GM12878 (cell line): ENCODE data around the gene CA5A. TPM values are rescaled to one million over a fixed set of nuclear protein-coding genes. Genes with fewer than 3 reads are reported as not detected.

Source experiments
- CBX3 ChIP-seq: fragments of 200-600 bp; sonication (generic); IDR thresholded peaks from 2 replicates; pipeline ENCODE4 v1.6.1; 2016; ENCODE audit warnings: low read depth, borderline replicate concordance
- CEBPZ ChIP-seq: fragments of 150-350 bp; IDR thresholded peaks from 2 replicates; pipeline ENCODE4 v1.6.1; 2016; ENCODE audit warnings: low read depth, low read length
- CREM ChIP-seq: IDR thresholded peaks from 2 replicates; pipeline ENCODE4 v1.6.1; 2014; ENCODE audit warnings: antibody characterized with exemption, low read depth
- E2F4 ChIP-seq: IDR thresholded peaks from 2 replicates; pipeline ENCODE4 v1.6.1; 2012; ENCODE audit warnings: low read depth, low read length, improper control_type of control experiment
- FOS ChIP-seq: IDR thresholded peaks from 3 replicates; pipeline ENCODE4 v1.6.1; 2011; ENCODE audit warnings: borderline replicate concordance; ENCODE audit not compliant: insufficient read length; ENCODE audit errors: extremely low read depth
- HCFC1 ChIP-seq: fragments of 150-350 bp; IDR thresholded peaks from 2 replicates; pipeline ENCODE4 v1.6.1; 2014; ENCODE audit warnings: low read length
- HDAC6 ChIP-seq: fragments of 200-600 bp; sonication (generic); IDR thresholded peaks from one replicate; pipeline ENCODE4 v1.8.0; 2017; ENCODE audit warnings: antibody characterized with exemption; ENCODE audit not compliant: unreplicated experiment
- IKZF1 ChIP-seq: fragments of 450-650 bp; conservative IDR thresholded peaks from 2 replicates; pipeline ENCODE4 v1.6.1; 2017; ENCODE audit warnings: antibody characterized with exemption, mild to moderate bottlenecking
- KAT2A ChIP-seq: conservative IDR thresholded peaks from 2 replicates; pipeline ENCODE4 v1.6.1; 2011; ENCODE audit warnings: low read depth, low read length; ENCODE audit not compliant: control insufficient read depth
- MXI1 ChIP-seq: fragments of 150-350 bp; IDR thresholded peaks from 2 replicates; pipeline ENCODE4 v1.6.1; 2011; ENCODE audit warnings: low read depth, mild to moderate bottlenecking, inconsistent platforms, low read length, improper control_type of control experiment
- NFXL1 ChIP-seq: fragments of 450-650 bp; IDR thresholded peaks from 2 replicates; pipeline ENCODE4 v1.6.1; 2017; ENCODE audit warnings: antibody characterized with exemption, mild to moderate bottlenecking, borderline replicate concordance
- NR2C2 ChIP-seq: IDR thresholded peaks from 2 replicates; pipeline ENCODE4 v1.6.1; 2011; ENCODE audit warnings: borderline replicate concordance, low read depth; ENCODE audit not compliant: control insufficient read depth, insufficient read length
- NRF1 ChIP-seq: conservative IDR thresholded peaks from 2 replicates; pipeline ENCODE4 v1.6.1; 2011; ENCODE audit warnings: mild to moderate bottlenecking, low read depth, low read length, improper control_type of control experiment
- POLR2AphosphoS2 ChIP-seq: IDR thresholded peaks from 2 replicates; pipeline ENCODE4 v1.6.1; 2011; ENCODE audit warnings: low read depth, mild to moderate bottlenecking, low read length, improper control_type of control experiment, moderate library complexity
- PRDM15 ChIP-seq: fragments of 450-650 bp; formaldehyde crosslinking; IDR thresholded peaks from 2 replicates; pipeline ENCODE4 v1.4.0; 2020; ENCODE audit warnings: mild to moderate bottlenecking, moderate library complexity
- RAD21 ChIP-seq: IDR thresholded peaks from 2 replicates; pipeline ENCODE4 v1.6.1; 2011; ENCODE audit warnings: mild to moderate bottlenecking, low read depth, low read length, moderate library complexity; ENCODE audit not compliant: insufficient read depth
- RAD51 ChIP-seq: fragments of 450-650 bp; IDR thresholded peaks from 2 replicates; pipeline ENCODE4 v1.6.1; 2016; ENCODE audit warnings: moderate library complexity, mild to moderate bottlenecking, inconsistent platforms
- RBBP5 ChIP-seq: fragments of 200-600 bp; sonication (generic); conservative IDR thresholded peaks from 2 replicates; pipeline ENCODE4 v1.6.1; 2016
- STAT3 ChIP-seq: IDR thresholded peaks from 2 replicates; pipeline ENCODE4 v1.6.1; 2011; ENCODE audit warnings: low read depth, low read length, improper control_type of control experiment
- SUZ12 ChIP-seq: fragments of 200-600 bp; sonication (generic); IDR thresholded peaks from one replicate; pipeline ENCODE4 v1.6.1; 2018; ENCODE audit warnings: antibody characterized with exemption, mild to moderate bottlenecking; ENCODE audit not compliant: unreplicated experiment
- TAF1 ChIP-seq: IDR thresholded peaks from 2 replicates; pipeline ENCODE4 v1.6.1; 2011; ENCODE audit warnings: mild to moderate bottlenecking, low read depth, low read length, borderline replicate concordance
- TCF12 ChIP-seq: IDR thresholded peaks from 2 replicates; pipeline ENCODE4 v1.6.1; 2011; ENCODE audit warnings: low read depth, mild to moderate bottlenecking, low read length
- ZNF207 ChIP-seq: fragments of 450-650 bp; IDR thresholded peaks from 2 replicates; pipeline ENCODE4 v1.6.1; 2014; ENCODE audit warnings: antibody characterized with exemption, mild to moderate bottlenecking, borderline replicate concordance
- ZNF622 ChIP-seq: fragments of 450-650 bp; IDR thresholded peaks from 2 replicates; pipeline ENCODE4 v1.6.1; 2017; ENCODE audit warnings: mild to moderate bottlenecking, inconsistent platforms
- ZSCAN29 ChIP-seq: fragments of 450-650 bp; IDR thresholded peaks from 2 replicates; pipeline ENCODE4 v1.6.1; 2017; ENCODE audit warnings: mild to moderate bottlenecking, moderate library complexity
- polyA plus RNA-seq, 11 experiments: library from polyadenylated mRNA; depleted of rRNA in 4 of 11; unstranded in 6 of 11; stranded (reverse) in 5 of 11; fragments of >200 nt; fragmentation: Nextera tagmentation in 4 of 11; fragmentation: Illumina TruSeq in 1 of 11; extraction: Ambion mirVana in 4 of 11; extraction: Trizol in 1 of 11; gene quantifications; 1 replicate in 1 of 11; 2 replicates in 10 of 11; pipeline versions ENCODE4 v1.2.1 to v1.2.3, GENCODE V29; 2011 to 2016; ENCODE audit warnings: inconsistent platforms in 2 of 11, missing spikeins in 2 of 11, low read depth in 1 of 11
- total RNA-seq, 4 experiments: library from RNA; depleted of rRNA in 3 of 4; stranded (reverse); fragments of >200 nt in 3 of 4; fragmentation: Illumina TruSeq in 1 of 4; extraction: Trizol in 1 of 4; gene quantifications; 2 replicates each; pipeline versions ENCODE4 v1.2.1 to v1.2.3, GENCODE V29; 2013 to 2021

Gene CA5A
- total and polyA plus RNA-seq, 10 of the 15 experiments (the other 5 are each of a cell fraction or from before 2014, with no cell fraction given), result not detected

GRCh38 chr16:87895641-87896141 is 40.6 kb downstream of the CA5A start (continued):
- TF ChIP-seq E2F4 (no peak), TCF12 (no peak), RAD51 (peak; percentile 28; the same call in 1 of the 2 replicates), ZSCAN29 (no peak), RBBP5 (no peak), ZNF622 (no peak), TAF1 (no peak), FOS (no peak), NR2C2 (no peak), STAT3 (no peak), CBX3 (no peak), POLR2AphosphoS2 (no peak), HCFC1 (no peak), NFXL1 (no peak), PRDM15 (no peak), RAD21 (no peak), CEBPZ (no peak), KAT2A (no peak), IKZF1 (no peak), CREM (peak; percentile 70; the same call in 1 of the 2 replicates), SUZ12 (no peak), MXI1 (peak; percentile 75), NRF1 (no peak), ZNF207 (no peak), HDAC6 (no peak)
